GM23338 (cell line): ENCODE measurements around the gene FAP.

Source experiments
- CREB1 ChIP-seq: fragments of 250-450 bp; sonication (Bioruptor Pico); IDR thresholded peaks from 2 replicates; pipeline ENCODE4 v1.5.0; 2020; ENCODE audit warnings: low read depth, mild to moderate bottlenecking, moderate library complexity
- CTCF ChIP-seq, 2 experiments: fragments of 200-600 bp in 1 of 2; sonication (generic) in 1 of 2; conservative IDR thresholded peaks; 2 replicates each; pipeline versions ENCODE4 v1.5.1 to v1.6.1; 2016 to 2017; ENCODE audit warnings: antibody characterized with exemption in 2 of 2, low read depth in 2 of 2, mild to moderate bottlenecking in 2 of 2, moderate library complexity in 1 of 2
- EZH2 ChIP-seq: fragments of 200-600 bp; sonication (generic); IDR thresholded peaks from one replicate; pipeline ENCODE4 v1.8.0; 2017; ENCODE audit warnings: antibody characterized with exemption, mild to moderate bottlenecking, low read depth; ENCODE audit not compliant: unreplicated experiment
- EZH2phosphoT487 ChIP-seq: fragments of 200-600 bp; sonication (generic); IDR thresholded peaks from one replicate; pipeline ENCODE4 v1.8.1; 2018; ENCODE audit warnings: antibody characterized with exemption; ENCODE audit not compliant: unreplicated experiment
- JUNB ChIP-seq: IDR thresholded peaks from one replicate; pipeline ENCODE4 v1.6.1; 2016; ENCODE audit warnings: antibody characterized with exemption; ENCODE audit not compliant: unreplicated experiment
- POLR2AphosphoS5 ChIP-seq: IDR thresholded peaks from 2 replicates; pipeline ENCODE4 v1.6.1; 2016; ENCODE audit warnings: antibody characterized with exemption, low read depth
- REST ChIP-seq: IDR thresholded peaks from one replicate; pipeline ENCODE4 v1.6.1; 2018; ENCODE audit warnings: antibody characterized with exemption; ENCODE audit not compliant: unreplicated experiment
- TF ChIP-seq, protein P1 (sequence below): IDR thresholded peaks from 2 replicates; pipeline ENCODE4 v1.6.1; 2016; ENCODE audit warnings: antibody characterized with exemption

DNA sequence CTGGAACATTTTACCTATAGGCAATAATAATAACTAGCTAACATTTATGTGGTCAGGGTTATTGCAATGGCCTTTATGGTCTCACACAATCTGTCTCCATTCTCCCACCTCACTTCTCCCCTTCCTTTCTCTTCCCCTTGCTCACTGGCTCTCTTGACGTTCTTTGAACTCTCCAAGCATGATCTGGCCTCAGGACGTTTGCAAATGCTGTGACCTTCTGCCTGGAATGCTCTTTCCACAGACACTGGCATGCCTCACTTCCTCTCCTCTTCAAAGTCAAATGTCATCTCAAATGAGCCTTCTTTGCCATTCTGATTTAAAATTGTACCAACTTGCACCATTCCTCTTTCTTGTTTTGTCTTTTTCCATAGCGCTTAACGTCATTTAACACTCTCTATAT lies 65.9 kb downstream of the FAP start:
- TF ChIP-seq EZH2phosphoT487 (no peak), CTCF (conservative IDR thresholded peaks at IDR 0.05; ENCODE audit: low read depth in 2 of 2) (no peak), EZH2 (no peak), REST (no peak), CREB1 (no peak), POLR2AphosphoS5 (no peak), JUNB (no peak)
- TF ChIP-seq, protein P1, sequence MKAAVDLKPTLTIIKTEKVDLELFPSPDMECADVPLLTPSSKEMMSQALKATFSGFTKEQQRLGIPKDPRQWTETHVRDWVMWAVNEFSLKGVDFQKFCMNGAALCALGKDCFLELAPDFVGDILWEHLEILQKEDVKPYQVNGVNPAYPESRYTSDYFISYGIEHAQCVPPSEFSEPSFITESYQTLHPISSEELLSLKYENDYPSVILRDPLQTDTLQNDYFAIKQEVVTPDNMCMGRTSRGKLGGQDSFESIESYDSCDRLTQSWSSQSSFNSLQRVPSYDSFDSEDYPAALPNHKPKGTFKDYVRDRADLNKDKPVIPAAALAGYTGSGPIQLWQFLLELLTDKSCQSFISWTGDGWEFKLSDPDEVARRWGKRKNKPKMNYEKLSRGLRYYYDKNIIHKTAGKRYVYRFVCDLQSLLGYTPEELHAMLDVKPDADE: no peak
